Sigmoid colon (tissue), 3 donors: ENCODE data around the gene OSMR.

Experiments used
- CTCF ChIP-seq, 4 experiments: fragments of 450-650 bp in 3 of 4; fragments of 200-600 bp in 1 of 4; IDR thresholded peaks; one replicate each; pipeline ENCODE4 v1.5.1; 2016 to 2019; ENCODE audit warnings: antibody characterized with exemption in 4 of 4, mild to moderate bottlenecking in 3 of 4, moderate library complexity in 2 of 4
- POLR2A ChIP-seq, 2 donors: fragments of 450-650 bp; IDR thresholded peaks; one replicate each; pipeline ENCODE4 v1.6.1; 2016; ENCODE audit warnings: antibody characterized with exemption in 2 of 2, mild to moderate bottlenecking in 2 of 2, moderate library complexity in 2 of 2

GRCh38 chr5:38889424-38889823 is 43.6 kb downstream of the OSMR start:
- TF ChIP-seq POLR2A (IDR thresholded peaks at IDR 0.05) (no peak), CTCF (IDR thresholded peaks at IDR 0.05) (no peak)
